ENCODE results near the gene CTNNBIP1. TPM values are rescaled to one million over a fixed set of nuclear protein-coding genes. Genes with fewer than 3 reads are reported as not detected.

Gene CTNNBIP1
- total and polyA plus RNA-seq, 9 of the 15 experiments (the other 6 are each of a cell fraction or from before 2014, with no cell fraction given), result 0.65 to 29.2 (median 14.7) TPM

- Histone ChIP-seq H3K27me3 (ENCODE audit: control insufficient read depth in 2 of 2, insufficient read depth in 2 of 2, low read length in 2 of 2) (no peaks in the 10 kb centered on the region), H3K4me1 (replicated peaks in 1 of 2; ENCODE audit: control insufficient read depth in 2 of 2, insufficient read depth in 2 of 2, low read length in 2 of 2) (peaks cover 10 to 40% of the 10 kb centered on the region in 2 experiments; a peak in 4 of 5 replicates), H2AFZ (ENCODE audit: low read depth, low read length) (no peak overlapping the region; the same call in 1 of the 2 replicates), H3K9me1 (ENCODE audit: control insufficient read depth, insufficient read depth, low read length) (no peaks in the 10 kb centered on the region), H3K79me2 (ENCODE audit: control insufficient read depth, insufficient read depth, low read length) (no peaks in the 10 kb centered on the region), H3K4me3 (no peak overlapping the region), H3K9ac (ENCODE audit: insufficient read depth in 1 of 2, low read depth in 2 of 2, low read length in 2 of 2) (peak overlapping the region in 1 of 2 experiments; percentile 69; a peak in 1 of 4 replicates), H3K4me2 (ENCODE audit: insufficient read depth, low read length) (peak overlapping the region; percentile 7), H3K27ac (ENCODE audit: extremely low read depth, low read depth, low read length) (no peak overlapping the region), H4K20me1 (replicated peaks; ENCODE audit: control insufficient read depth, insufficient read depth, low read length) (no peaks in the 10 kb centered on the region), H3K36me3 (ENCODE audit: control insufficient read depth, insufficient read depth, low read length) (no peaks in the 10 kb centered on the region), H3K9me3 (replicated peaks; ENCODE audit: control insufficient read depth, insufficient read depth, low read depth, low read length) (peaks cover 3% of the 10 kb centered on the region; the same call in 1 of the 2 replicates)
- WGBS (ENCODE audit: insufficient coverage, low coverage, missing lambda C conversion rate), result 40% methylated on average over 16 of the region's 18 CpGs
- BruUV-seq (replicated peaks), result no TSS peak
- DNase-seq (ENCODE audit: extremely low read depth in 1 of 4, low spot score in 3 of 4) (no peak), ATAC-seq (no peak), FAIRE-seq (no peak)
- intact Hi-C loops (cut with micrococcal nuclease), result no loop called here
- in situ Hi-C loops (cut with MboI), result no loop called here
- ChIA-PET POLR2A (interaction anchor here (0.5 to 1.3 kb wide), 3 partner anchors 9 to 1423 kb away, joined by 3 to 5 read pairs (median 4); no protein-coding TSS in a partner anchor), CTCF (ENCODE audit: low intra/inter-chr PET ratio) (no interaction called here)
- TF ChIP-seq USF1 (CRISPR knock-in tag; IDR thresholded peaks at IDR 0.05) (peak; percentile 8; the same call in 1 of the 2 replicates), ZNF444 (CRISPR knock-in tag; IDR thresholded peaks at IDR 0.05) (no peak), ZNF143 (CRISPR knock-in tag; IDR thresholded peaks at IDR 0.05) (0 out of 2 replicates have a peak, but pooled peaks have one; percentile 7)
- TF ChIP-seq, protein P1, sequence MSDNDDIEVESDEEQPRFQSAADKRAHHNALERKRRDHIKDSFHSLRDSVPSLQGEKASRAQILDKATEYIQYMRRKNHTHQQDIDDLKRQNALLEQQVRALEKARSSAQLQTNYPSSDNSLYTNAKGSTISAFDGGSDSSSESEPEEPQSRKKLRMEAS (CRISPR knock-in tag; IDR thresholded peaks at IDR 0.05), result 0 out of 2 replicates have a peak, but pooled peaks have one; percentile 21
Observed at GRCh38 chr1:9850442-9851162, 59.5 kb downstream of the CTNNBIP1 start.
